Nephron progenitor cell (in vitro differentiated cells): ENCODE measurements around the gene SCYL3.
"Not testable (repeated sequence)": the region's sequence is repeated elsewhere in the genome, so short reads cannot be mapped to it uniquely, and the experiment has no call there.

Source experiments
- DNase-seq: peaks from one replicate; pipeline ENCODE4 v3.0.0; 2021
- H3K27ac Mint-ChIP-seq: 2 replicates; pipeline ENCODE4 v1.8.0; 2021; ENCODE audit warnings: mild to moderate bottlenecking, moderate library complexity, mixed read lengths
- H3K27me3 Mint-ChIP-seq: 2 replicates; pipeline ENCODE4 v1.8.0; 2021; ENCODE audit warnings: mild to moderate bottlenecking, low read depth, mixed read lengths; ENCODE audit not compliant: poor library complexity
- H3K36me3 Mint-ChIP-seq: 2 replicates; pipeline ENCODE4 v1.8.0; 2021; ENCODE audit warnings: low read depth, mixed read lengths
- H3K4me1 Mint-ChIP-seq: 2 replicates; pipeline ENCODE4 v1.8.0; 2021; ENCODE audit warnings: mixed read lengths
- H3K4me3 Mint-ChIP-seq: 2 replicates; pipeline ENCODE4 v1.8.0; 2021; ENCODE audit warnings: mild to moderate bottlenecking, moderate library complexity, mixed read lengths
- H3K9me3 Mint-ChIP-seq: 2 replicates; pipeline ENCODE4 v1.8.0; 2021; ENCODE audit warnings: mild to moderate bottlenecking, moderate library complexity, mixed read lengths
- TF ChIP-seq, protein P1 (sequence below): fragments of 200-600 bp; sonication (generic); IDR thresholded peaks from 2 replicates; pipeline ENCODE4 v1.5.0; 2021; ENCODE audit warnings: antibody characterized with exemption

The SCYL3 gene

DNA sequence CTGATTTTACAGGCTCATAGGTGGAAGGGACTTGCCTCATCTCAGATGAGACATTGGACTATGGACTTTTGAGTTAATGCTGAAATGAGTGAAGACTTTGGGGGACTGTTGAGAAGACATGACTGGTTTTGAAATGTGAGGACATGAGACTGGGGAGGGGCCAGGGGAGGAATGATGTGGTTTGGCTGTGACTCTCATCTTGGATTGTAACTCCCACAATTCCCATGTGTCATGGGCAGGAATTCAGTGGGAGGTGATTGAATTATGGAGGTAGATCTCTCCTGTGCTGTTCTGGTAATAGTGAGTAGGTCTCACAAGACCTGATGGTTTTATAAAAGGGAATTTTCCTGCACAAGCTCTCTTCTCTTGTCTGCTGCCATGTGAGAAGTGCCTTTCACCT lies 20.8 kb downstream of the SCYL3 start:
- Mint-ChIP-seq H3K27me3 (no peaks in the 10 kb centered on the region), H3K36me3 (peaks cover 87% of the 10 kb centered on the region), H3K9me3 (peaks cover 28% of the 10 kb centered on the region), H3K4me3 (no peak overlapping the region), H3K27ac (peak overlapping the region; percentile 57), H3K4me1 (no peaks in the 10 kb centered on the region)
- TF ChIP-seq, protein P1, sequence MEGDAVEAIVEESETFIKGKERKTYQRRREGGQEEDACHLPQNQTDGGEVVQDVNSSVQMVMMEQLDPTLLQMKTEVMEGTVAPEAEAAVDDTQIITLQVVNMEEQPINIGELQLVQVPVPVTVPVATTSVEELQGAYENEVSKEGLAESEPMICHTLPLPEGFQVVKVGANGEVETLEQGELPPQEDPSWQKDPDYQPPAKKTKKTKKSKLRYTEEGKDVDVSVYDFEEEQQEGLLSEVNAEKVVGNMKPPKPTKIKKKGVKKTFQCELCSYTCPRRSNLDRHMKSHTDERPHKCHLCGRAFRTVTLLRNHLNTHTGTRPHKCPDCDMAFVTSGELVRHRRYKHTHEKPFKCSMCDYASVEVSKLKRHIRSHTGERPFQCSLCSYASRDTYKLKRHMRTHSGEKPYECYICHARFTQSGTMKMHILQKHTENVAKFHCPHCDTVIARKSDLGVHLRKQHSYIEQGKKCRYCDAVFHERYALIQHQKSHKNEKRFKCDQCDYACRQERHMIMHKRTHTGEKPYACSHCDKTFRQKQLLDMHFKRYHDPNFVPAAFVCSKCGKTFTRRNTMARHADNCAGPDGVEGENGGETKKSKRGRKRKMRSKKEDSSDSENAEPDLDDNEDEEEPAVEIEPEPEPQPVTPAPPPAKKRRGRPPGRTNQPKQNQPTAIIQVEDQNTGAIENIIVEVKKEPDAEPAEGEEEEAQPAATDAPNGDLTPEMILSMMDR: no peak
- DNase-seq: no peak

- not testable (repeated sequence) for H3K27ac Mint-ChIP-seq, DNase-seq, H3K4me1 Mint-ChIP-seq, H3K27me3 Mint-ChIP-seq, H3K4me3 Mint-ChIP-seq
- Mint-ChIP-seq H3K9me3 (peaks cover 28% of the 10 kb centered on the region), H3K36me3 (peaks cover 83% of the 10 kb centered on the region)
These were observed 21.7 kb downstream of the SCYL3 start for GRCh38 chr1:169871988-169872387.

- Mint-ChIP-seq H3K4me1 (no peaks in the 10 kb centered on the region), H3K27ac (no peak overlapping the region), H3K9me3 (peaks cover 28% of the 10 kb centered on the region), H3K36me3 (peaks cover 80% of the 10 kb centered on the region), H3K4me3 (no peak overlapping the region), H3K27me3 (no peaks in the 10 kb centered on the region)
- DNase-seq: no peak
- TF ChIP-seq, protein P1: no peak
These were observed 24.3 kb downstream of the SCYL3 start for GRCh38 chr1:169869426-169869825.

DNA sequence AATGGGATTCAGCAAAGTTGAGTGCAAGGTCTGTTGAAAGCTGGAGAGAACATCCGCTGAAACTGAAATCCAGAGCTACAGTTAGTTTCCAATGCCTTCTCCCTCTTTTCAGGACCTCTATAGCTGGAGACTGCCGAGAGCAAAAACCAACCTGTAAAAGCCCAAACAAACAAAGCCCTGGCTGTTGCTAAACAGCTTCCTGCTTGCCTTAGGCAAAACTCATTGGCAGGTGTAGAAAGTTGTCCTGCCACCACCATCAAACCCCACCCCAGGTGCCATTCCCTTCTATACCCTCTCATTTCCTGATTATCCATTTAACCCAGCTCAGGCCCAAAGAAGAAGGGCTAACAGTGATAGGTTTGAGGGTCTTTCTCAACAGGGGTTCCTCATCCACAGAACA lies 24.7 kb downstream of the SCYL3 start:
- Mint-ChIP-seq H3K4me1 (no peaks in the 10 kb centered on the region), H3K4me3 (no peak overlapping the region), H3K36me3 (peaks cover 80% of the 10 kb centered on the region), H3K9me3 (peaks cover 26% of the 10 kb centered on the region), H3K27me3 (no peaks in the 10 kb centered on the region), H3K27ac (no peak overlapping the region)
- TF ChIP-seq, protein P1: no peak
- no peak for DNase-seq

DNA sequence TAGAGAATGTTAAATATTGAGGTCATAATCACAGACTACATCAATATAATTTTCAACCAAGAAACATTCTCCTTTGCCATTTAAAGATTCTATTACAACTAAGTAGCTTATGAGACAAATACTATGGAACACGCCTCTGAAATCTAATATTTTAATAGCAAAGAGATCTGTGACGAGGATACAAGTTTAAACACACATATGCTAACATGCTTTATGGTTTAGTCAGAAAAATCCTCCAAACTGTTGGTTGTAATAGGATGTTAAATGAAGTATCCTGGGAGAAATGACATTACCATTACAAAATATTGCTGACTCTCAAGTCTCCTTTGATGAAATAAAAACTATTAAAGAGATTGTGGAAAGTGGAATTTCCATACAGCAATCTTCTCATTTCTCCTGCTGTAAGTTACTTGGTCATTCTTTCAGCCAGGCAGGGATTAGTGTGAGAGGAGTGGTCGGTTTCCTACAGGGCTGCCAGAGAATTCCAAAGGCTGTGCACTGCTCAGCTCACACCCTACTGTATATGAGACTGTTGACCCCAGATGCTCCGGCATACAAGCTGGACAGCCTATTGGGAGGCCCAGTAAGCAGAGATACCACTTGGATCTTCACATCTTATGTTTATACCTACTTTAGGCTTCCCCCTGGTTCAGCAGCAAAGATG lies 26.6 kb downstream of the SCYL3 start:
- no peak for DNase-seq
- peaks cover 10% of the 10 kb centered on the region for H3K9me3 Mint-ChIP-seq
- no peak overlapping the region for H3K4me3 Mint-ChIP-seq
- peaks cover 77% of the 10 kb centered on the region for H3K36me3 Mint-ChIP-seq
- H3K4me1 Mint-ChIP-seq: no peaks in the 10 kb centered on the region
- H3K27ac Mint-ChIP-seq: no peak overlapping the region
- no peaks in the 10 kb centered on the region for H3K27me3 Mint-ChIP-seq
- TF ChIP-seq, protein P1: no peak

GRCh38 chr1:169866577-169866976 lies 27.1 kb downstream of the SCYL3 start:
- DNase-seq: no peak
- no peak overlapping the region for H3K4me3 Mint-ChIP-seq
- H3K36me3 Mint-ChIP-seq: peaks cover 74% of the 10 kb centered on the region
- no peaks in the 10 kb centered on the region for H3K27me3 Mint-ChIP-seq
- H3K9me3 Mint-ChIP-seq: peaks cover 5% of the 10 kb centered on the region
- H3K27ac Mint-ChIP-seq: no peak overlapping the region
- TF ChIP-seq, protein P1: no peak
- no peaks in the 10 kb centered on the region for H3K4me1 Mint-ChIP-seq

- not testable (repeated sequence) for H3K4me1 Mint-ChIP-seq, H3K27ac Mint-ChIP-seq, H3K4me3 Mint-ChIP-seq, DNase-seq, H3K27me3 Mint-ChIP-seq, H3K9me3 Mint-ChIP-seq
- peaks cover 68% of the 10 kb centered on the region for H3K36me3 Mint-ChIP-seq
These were observed 29.2 kb downstream of the SCYL3 start for GRCh38 chr1:169864531-169864930.
